ENCODE results near the gene PROM1.

DNA sequence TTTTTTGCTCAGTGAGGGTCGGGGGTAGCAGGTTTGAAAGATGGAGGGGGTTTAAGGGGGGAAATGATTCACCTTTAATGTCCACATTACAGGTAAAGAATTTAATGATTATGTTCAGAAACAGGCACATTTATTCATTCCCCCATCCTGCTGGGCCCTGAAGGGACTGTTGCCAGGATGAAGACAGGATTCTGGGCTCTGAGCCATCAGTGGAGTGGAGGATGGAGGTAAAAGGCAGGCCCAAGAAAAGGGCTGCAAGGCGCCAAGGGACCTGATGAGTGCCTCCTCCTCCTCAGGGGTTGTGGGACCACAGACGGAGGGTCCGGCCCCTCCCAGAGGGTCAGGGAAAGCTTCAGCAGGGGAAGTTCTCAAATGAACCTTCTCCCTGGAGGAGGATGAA is 40.4 kb upstream of the PROM1 start:
- TF ChIP-seq, protein P1, sequence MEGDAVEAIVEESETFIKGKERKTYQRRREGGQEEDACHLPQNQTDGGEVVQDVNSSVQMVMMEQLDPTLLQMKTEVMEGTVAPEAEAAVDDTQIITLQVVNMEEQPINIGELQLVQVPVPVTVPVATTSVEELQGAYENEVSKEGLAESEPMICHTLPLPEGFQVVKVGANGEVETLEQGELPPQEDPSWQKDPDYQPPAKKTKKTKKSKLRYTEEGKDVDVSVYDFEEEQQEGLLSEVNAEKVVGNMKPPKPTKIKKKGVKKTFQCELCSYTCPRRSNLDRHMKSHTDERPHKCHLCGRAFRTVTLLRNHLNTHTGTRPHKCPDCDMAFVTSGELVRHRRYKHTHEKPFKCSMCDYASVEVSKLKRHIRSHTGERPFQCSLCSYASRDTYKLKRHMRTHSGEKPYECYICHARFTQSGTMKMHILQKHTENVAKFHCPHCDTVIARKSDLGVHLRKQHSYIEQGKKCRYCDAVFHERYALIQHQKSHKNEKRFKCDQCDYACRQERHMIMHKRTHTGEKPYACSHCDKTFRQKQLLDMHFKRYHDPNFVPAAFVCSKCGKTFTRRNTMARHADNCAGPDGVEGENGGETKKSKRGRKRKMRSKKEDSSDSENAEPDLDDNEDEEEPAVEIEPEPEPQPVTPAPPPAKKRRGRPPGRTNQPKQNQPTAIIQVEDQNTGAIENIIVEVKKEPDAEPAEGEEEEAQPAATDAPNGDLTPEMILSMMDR (IDR thresholded peaks at IDR 0.05), result no peak
- TF ChIP-seq EP300 (IDR thresholded peaks at IDR 0.05) (no peak), POLR2A (IDR thresholded peaks at IDR 0.05) (no peak)
